Nasal cavity respiratory epithelium epithelial cell of viscerocranial mucosa (primary cell): Measurements from ENCODE around the gene SLC25A40. TPM values are rescaled to one million over a fixed set of nuclear protein-coding genes. Genes with fewer than 3 reads are reported as not detected.

Experiments
- total RNA-seq: library from RNA; depleted of rRNA; stranded (reverse); fragments of >200 nt; gene quantifications from 2 replicates; pipeline ENCODE4 v1.2.3, GENCODE V29; 2014

SLC25A40 gene
- 3.4 and 8.8 TPM in 2 replicates for total RNA-seq

GRCh38 chr7:87876040-87876868, at the start of gene SLC25A40, which contains the start of gene DBF4:
Gene SLC25A40, minus strand, starts transcription at chr7:87876360. Its CDS starts 17,633 bp downstream, at chr7:87858727.
Gene DBF4, plus strand, starts transcription at chr7:87876493. Its CDS starts 240 bp downstream, at chr7:87876733.

Other genes starting within 250 kb of the SLC25A40 start
- gene RUNDC3B, start 248.0 kb downstream of the SLC25A40 start, total RNA-seq: 0.14 and 0.34 TPM in 2 replicates
- gene DBF4, start 133 bp upstream of the SLC25A40 start, total RNA-seq: 12.2 and 13.7 TPM in 2 replicates
- under 0.01 and 0.07 TPM in 2 replicates for gene ADAM22, start 57.9 kb upstream of the SLC25A40 start, total RNA-seq